GM12878 (cell line): ENCODE measurements around the gene LDLRAD4. TPM values are rescaled to one million over a fixed set of nuclear protein-coding genes. Genes with fewer than 3 reads are reported as not detected.

ENCODE experiments used
- ATAC-seq: fragments of 200-7000 bp; cut with Tn5 transposase; 3 replicates; pipeline ENCODE4 v1.9.1; 2020; ENCODE audit warnings: mild to moderate bottlenecking, moderate library complexity
- BruUV-seq: library from RNA; stranded (reverse); fragments of 400-500 nt; replicated peaks from 2 replicates; lab custom pipeline; 2021; lab: Mats Ljungman, UMichigan
- CTCF ChIA-PET: fragments of 300-600 bp; sonication (Branson Sonifier 250); formaldehyde crosslinking; extraction: SDS; loops from one replicate; lab custom pipeline; 2021; ENCODE audit warnings: inconsistent platforms; lab: Yijun Ruan, JAX
- POLR2A ChIA-PET: fragments of 350-600 bp; formaldehyde crosslinking; extraction: SDS; loops from one replicate; lab custom pipeline; 2021; ENCODE audit warnings: inconsistent platforms; lab: Charles Lee
- RAD21 ChIA-PET: fragments of 300-600 bp; sonication (Branson Sonifier 250); formaldehyde crosslinking; loops from one replicate; lab custom pipeline; 2023; ENCODE audit warnings: antibody characterized with exemption; ENCODE audit not compliant: unreplicated experiment; lab: Charles Lee
- SMC1A ChIA-PET: fragments of 300-600 bp; sonication (Branson Sonifier 250); formaldehyde crosslinking; loops from one replicate; lab custom pipeline; 2023; ENCODE audit not compliant: unreplicated experiment, uncharacterized antibody; lab: Charles Lee
- DNase-seq: peaks from one replicate; pipeline ENCODE4 v3.0.0-alpha.2; 2011; ENCODE audit warnings: low read depth, low spot score
- FAIRE-seq: peaks from 3 replicates; lab custom pipeline; 2011; peaks lifted over from hg19 to GRCh38; lab: Jason Lieb, UNC
- H2AFZ ChIP-seq: 2 replicates; pipeline ENCODE4 v1.6.0; 2011; ENCODE audit warnings: low read depth, low read length, control low read depth; ENCODE audit not compliant: control insufficient read depth
- H3K27ac ChIP-seq: 2 replicates; pipeline ENCODE4 v1.5.1; 2011; ENCODE audit warnings: control low read depth; ENCODE audit not compliant: control insufficient read depth, insufficient read depth
- H3K27me3 ChIP-seq, 2 experiments: replicated peaks in 1 of 2; 2 replicates each; pipeline versions ENCODE4 v1.6.0 to v1.6.1; 2011; ENCODE audit warnings: low read length in 1 of 2; ENCODE audit not compliant: control insufficient read depth in 2 of 2, insufficient read depth in 2 of 2
- H3K36me3 ChIP-seq, 2 experiments: 2 replicates each; pipeline ENCODE4 v1.5.1; 2011; ENCODE audit warnings: low read length in 1 of 2; ENCODE audit not compliant: control insufficient read depth in 2 of 2, insufficient read depth in 2 of 2
- H3K4me1 ChIP-seq: 2 replicates; pipeline ENCODE4 v1.6.1; 2011; ENCODE audit warnings: mild to moderate bottlenecking, low read length, moderate library complexity, mixed read lengths; ENCODE audit not compliant: control insufficient read depth, insufficient read depth
- H3K4me2 ChIP-seq: 2 replicates; pipeline ENCODE4 v1.6.0; 2011; ENCODE audit warnings: control low read depth; ENCODE audit not compliant: control insufficient read depth, insufficient read depth
- H3K4me3 ChIP-seq: fragments of 200-600 bp; sonication (generic); 2 replicates; pipeline ENCODE4 v1.5.1; 2016
- H3K79me2 ChIP-seq: 2 replicates; pipeline ENCODE4 v1.6.0; 2011; ENCODE audit warnings: low read length; ENCODE audit not compliant: control insufficient read depth, insufficient read depth
- H3K9ac ChIP-seq: 2 replicates; pipeline ENCODE4 v1.8.0; 2011; ENCODE audit warnings: low read length, control low read depth, mixed read lengths; ENCODE audit not compliant: control insufficient read depth, insufficient read depth
- H3K9me3 ChIP-seq: replicated peaks from 3 replicates; pipeline ENCODE4 v1.5.1; 2011; ENCODE audit warnings: mild to moderate bottlenecking, low read length; ENCODE audit not compliant: control insufficient read depth, insufficient read depth
- H4K20me1 ChIP-seq: 2 replicates; pipeline ENCODE4 v1.6.0; 2011; ENCODE audit not compliant: control insufficient read depth, insufficient read depth
- GABPA ChIP-seq: IDR thresholded peaks from 2 replicates; pipeline ENCODE4 v1.6.1; 2014; ENCODE audit warnings: antibody characterized with exemption, low read depth, mild to moderate bottlenecking, inconsistent platforms
- NBN ChIP-seq: fragments of 450-650 bp; IDR thresholded peaks from 2 replicates; pipeline ENCODE4 v1.6.1; 2016
- POLR2A ChIP-seq: IDR thresholded peaks from 2 replicates; pipeline ENCODE4 v1.6.1; 2011; ENCODE audit warnings: low read depth, mild to moderate bottlenecking, low read length
- ZBTB4 ChIP-seq: fragments of 450-650 bp; formaldehyde crosslinking; IDR thresholded peaks from 2 replicates; pipeline ENCODE4 v1.4.0; 2022; ENCODE audit warnings: mild to moderate bottlenecking, moderate library complexity
- WGBS: methylation state at CpG from one replicate; pipeline ENCODE4 v1.1.6; 2016; ENCODE audit warnings: low lambda C conversion rate; ENCODE audit not compliant: insufficient replicate concordance, insufficient coverage; ENCODE audit errors: missing lambda C conversion rate; 5-methylcytosine and 5-hydroxymethylcytosine counted together
- in situ Hi-C: fragments of 300-500 bp; cut with MboI; formaldehyde crosslinking; loops from 9 replicates; pipeline ENCODE4 v1.14.3; 2018; ENCODE audit warnings: mixed read lengths
- intact Hi-C: fragments of 100-400 bp; cut with micrococcal nuclease; formaldehyde crosslinking; loops from one replicate; pipeline ENCODE4 v1.14.2; 2022; ENCODE audit not compliant: unreplicated experiment
- polyA plus RNA-seq, 11 experiments: library from polyadenylated mRNA; depleted of rRNA in 4 of 11; unstranded in 6 of 11; stranded (reverse) in 5 of 11; fragments of >200 nt; fragmentation: Nextera tagmentation in 4 of 11; fragmentation: Illumina TruSeq in 1 of 11; extraction: Ambion mirVana in 4 of 11; extraction: Trizol in 1 of 11; gene quantifications; 1 replicate in 1 of 11; 2 replicates in 10 of 11; pipeline versions ENCODE4 v1.2.1 to v1.2.3, GENCODE V29; 2011 to 2016; ENCODE audit warnings: inconsistent platforms in 2 of 11, missing spikeins in 2 of 11, low read depth in 1 of 11
- total RNA-seq, 4 experiments: library from RNA; depleted of rRNA in 3 of 4; stranded (reverse); fragments of >200 nt in 3 of 4; fragmentation: Illumina TruSeq in 1 of 4; extraction: Trizol in 1 of 4; gene quantifications; 2 replicates each; pipeline versions ENCODE4 v1.2.1 to v1.2.3, GENCODE V29; 2013 to 2021
- TF ChIP-seq, protein P1 (sequence below): fragments of 450-650 bp; IDR thresholded peaks from 2 replicates; pipeline ENCODE4 v1.6.1; 2017; ENCODE audit warnings: mild to moderate bottlenecking

The LDLRAD4 gene
- total and polyA plus RNA-seq, 10 of the 15 experiments (the other 5 are each of a cell fraction or from before 2014, with no cell fraction given), result 2.7 to 16.8 (median 11.2) TPM

GRCh38 chr18:13422541-13423147 is 204.1 kb downstream of the LDLRAD4 start:
- FAIRE-seq, result no peak
- Histone ChIP-seq H2AFZ (no peak overlapping the region), H3K79me2 (no peaks in the 10 kb centered on the region), H3K27ac (no peak overlapping the region), H3K27me3 (no peaks in the 10 kb centered on the region; a peak in 2 of 4 replicates), H3K36me3 (no peaks in the 10 kb centered on the region), H4K20me1 (no peaks in the 10 kb centered on the region), H3K4me3 (no peak overlapping the region), H3K4me1 (no peaks in the 10 kb centered on the region), H3K4me2 (no peak overlapping the region), H3K9me3 (no peaks in the 10 kb centered on the region), H3K9ac (no peak overlapping the region)
- intact Hi-C loops, result no loop called here
- no TSS peak for BruUV-seq
- ChIA-PET POLR2A (no interaction called here), SMC1A (no interaction called here), CTCF (no interaction called here), RAD21 (no interaction called here)
- in situ Hi-C loops, result no loop called here
- WGBS, result 47% methylated on average over 5 of the region's 5 CpGs
- TF ChIP-seq GABPA, result no peak
- TF ChIP-seq, protein P1, sequence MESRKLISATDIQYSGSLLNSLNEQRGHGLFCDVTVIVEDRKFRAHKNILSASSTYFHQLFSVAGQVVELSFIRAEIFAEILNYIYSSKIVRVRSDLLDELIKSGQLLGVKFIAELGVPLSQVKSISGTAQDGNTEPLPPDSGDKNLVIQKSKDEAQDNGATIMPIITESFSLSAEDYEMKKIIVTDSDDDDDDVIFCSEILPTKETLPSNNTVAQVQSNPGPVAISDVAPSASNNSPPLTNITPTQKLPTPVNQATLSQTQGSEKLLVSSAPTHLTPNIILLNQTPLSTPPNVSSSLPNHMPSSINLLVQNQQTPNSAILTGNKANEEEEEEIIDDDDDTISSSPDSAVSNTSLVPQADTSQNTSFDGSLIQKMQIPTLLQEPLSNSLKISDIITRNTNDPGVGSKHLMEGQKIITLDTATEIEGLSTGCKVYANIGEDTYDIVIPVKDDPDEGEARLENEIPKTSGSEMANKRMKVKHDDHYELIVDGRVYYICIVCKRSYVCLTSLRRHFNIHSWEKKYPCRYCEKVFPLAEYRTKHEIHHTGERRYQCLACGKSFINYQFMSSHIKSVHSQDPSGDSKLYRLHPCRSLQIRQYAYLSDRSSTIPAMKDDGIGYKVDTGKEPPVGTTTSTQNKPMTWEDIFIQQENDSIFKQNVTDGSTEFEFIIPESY, result no peak
- TF ChIP-seq ZBTB4, result no peak
- TF ChIP-seq POLR2A, result no peak
- TF ChIP-seq NBN, result no peak
- no peak for DNase-seq
- no peak for ATAC-seq
